ENCODE data around the gene CACNA1D.
A peak's percentile ranks its signal among the peaks of the same experiment; 100 is the strongest.

CACNA1D gene

GRCh38 chr3:53715815-53716483 is 221.5 kb downstream of the CACNA1D start:
- DNase-seq (ENCODE audit: low spot score), result no peak

- no peak for DNase-seq (ENCODE audit: low spot score)
Measured at GRCh38 chr3:53716998-53717397, 222.6 kb downstream of the CACNA1D start.

GRCh38 chr3:53718462-53718861 is 224.1 kb downstream of the CACNA1D start:
- DNase-seq (ENCODE audit: low spot score), result peak; percentile 55

GRCh38 chr3:53719796-53720195 is 225.4 kb downstream of the CACNA1D start:
- no peak for DNase-seq (ENCODE audit: low spot score)

GRCh38 chr3:53721187-53722119 is 227.0 kb downstream of the CACNA1D start:
- DNase-seq (ENCODE audit: low spot score), result peak; percentile 47

- DNase-seq (ENCODE audit: low spot score), result no peak
Measured at GRCh38 chr3:53724566-53724965, 230.2 kb downstream of the CACNA1D start.

- DNase-seq (ENCODE audit: low spot score), result no peak
Measured at GRCh38 chr3:53725387-53725995, 231.1 kb downstream of the CACNA1D start.

GRCh38 chr3:53726643-53727042 is 232.2 kb downstream of the CACNA1D start:
- no peak for DNase-seq (ENCODE audit: low spot score)

GRCh38 chr3:53728606-53729005 is 234.2 kb downstream of the CACNA1D start:
- no peak for DNase-seq (ENCODE audit: low spot score)

- DNase-seq (ENCODE audit: low spot score), result no peak
Measured at GRCh38 chr3:53729159-53729558, 234.7 kb downstream of the CACNA1D start.

- DNase-seq (ENCODE audit: low spot score), result no peak
Measured at GRCh38 chr3:53729618-53730017, 235.2 kb downstream of the CACNA1D start.

- DNase-seq (ENCODE audit: low spot score), result no peak
Measured at GRCh38 chr3:53730576-53730975, 236.2 kb downstream of the CACNA1D start.

- DNase-seq (ENCODE audit: low spot score), result no peak
Measured at GRCh38 chr3:53731934-53732624, 237.7 kb downstream of the CACNA1D start.

GRCh38 chr3:53733446-53733845 is 239.0 kb downstream of the CACNA1D start:
- DNase-seq (ENCODE audit: low spot score), result no peak

GRCh38 chr3:53739966-53740365 is 245.6 kb downstream of the CACNA1D start:
- no peak for DNase-seq (ENCODE audit: low spot score)

GRCh38 chr3:53740956-53741355 is 246.5 kb downstream of the CACNA1D start:
- DNase-seq (ENCODE audit: low spot score), result no peak

GRCh38 chr3:53744351-53744750 is 249.9 kb downstream of the CACNA1D start:
- DNase-seq (ENCODE audit: low spot score), result peak; percentile 75

- DNase-seq (ENCODE audit: low spot score), result no peak
Measured at GRCh38 chr3:53747559-53747958, 253.1 kb downstream of the CACNA1D start.

GRCh38 chr3:53748512-53749271 is 254.3 kb downstream of the CACNA1D start:
- DNase-seq (ENCODE audit: low spot score), result peak; percentile 57

GRCh38 chr3:53749448-53749847 is 255.0 kb downstream of the CACNA1D start:
- no peak for DNase-seq (ENCODE audit: low spot score)
